ENCODE data around the gene IPMK.

- TF ChIP-seq CTCF (IDR thresholded peaks at IDR 0.05) (no peak), POLR2A (IDR thresholded peaks at IDR 0.05) (no peak)
Measured at GRCh38 chr10:58260334-58260733, 7.4 kb downstream of the IPMK start.

Measured in body of pancreas (tissue), 4 donors.